ENCODE results near the gene AGBL4. TPM values are rescaled to one million over a fixed set of nuclear protein-coding genes. Genes with fewer than 3 reads are reported as not detected.

Gene AGBL4
- total and polyA plus RNA-seq, 9 of the 15 experiments (the other 6 are each of a cell fraction or from before 2014, with no cell fraction given) = 0.11 TPM; not detected in 7

DNA sequence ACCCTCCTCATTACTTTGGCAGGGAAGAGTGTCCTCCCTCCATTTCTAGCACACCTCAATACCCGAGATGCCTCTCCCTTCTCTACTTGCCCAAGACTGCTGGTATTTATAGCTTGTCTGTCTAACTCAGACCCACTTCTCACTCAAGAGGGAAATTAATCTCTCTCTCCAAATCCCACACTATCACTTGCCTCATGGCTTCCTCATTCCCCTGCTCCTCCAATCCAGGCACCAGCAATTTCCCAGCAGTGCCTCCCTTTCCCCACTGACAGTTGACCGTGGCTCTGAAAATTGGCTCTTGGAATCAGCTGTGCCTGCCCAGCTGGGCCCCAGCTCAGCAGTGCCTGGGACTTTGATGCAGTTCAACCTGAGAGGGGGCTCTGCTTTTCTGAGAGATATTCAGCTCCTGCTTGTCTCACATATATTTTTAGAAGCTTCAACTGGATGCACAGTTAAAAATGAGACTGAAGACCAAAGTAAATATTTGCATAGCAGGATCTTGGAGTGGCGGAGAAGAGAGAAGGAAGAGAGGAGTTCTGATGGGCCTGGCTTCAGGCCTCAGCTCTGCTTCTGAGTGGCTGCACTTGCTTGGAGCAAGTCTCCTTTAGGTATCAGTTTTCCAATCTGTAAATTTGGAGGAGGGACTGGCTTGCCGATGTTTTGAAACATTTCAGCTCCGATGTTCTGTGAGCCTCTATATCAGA lies 1470.7 kb downstream of the AGBL4 start (continued):
- TF ChIP-seq ZNF184 (CRISPR knock-in tag; IDR thresholded peaks at IDR 0.05) (no peak), KAT7 (CRISPR knock-in tag; IDR thresholded peaks at IDR 0.05; ENCODE audit: borderline replicate concordance) (no peak)
- TF ChIP-seq, protein P1, sequence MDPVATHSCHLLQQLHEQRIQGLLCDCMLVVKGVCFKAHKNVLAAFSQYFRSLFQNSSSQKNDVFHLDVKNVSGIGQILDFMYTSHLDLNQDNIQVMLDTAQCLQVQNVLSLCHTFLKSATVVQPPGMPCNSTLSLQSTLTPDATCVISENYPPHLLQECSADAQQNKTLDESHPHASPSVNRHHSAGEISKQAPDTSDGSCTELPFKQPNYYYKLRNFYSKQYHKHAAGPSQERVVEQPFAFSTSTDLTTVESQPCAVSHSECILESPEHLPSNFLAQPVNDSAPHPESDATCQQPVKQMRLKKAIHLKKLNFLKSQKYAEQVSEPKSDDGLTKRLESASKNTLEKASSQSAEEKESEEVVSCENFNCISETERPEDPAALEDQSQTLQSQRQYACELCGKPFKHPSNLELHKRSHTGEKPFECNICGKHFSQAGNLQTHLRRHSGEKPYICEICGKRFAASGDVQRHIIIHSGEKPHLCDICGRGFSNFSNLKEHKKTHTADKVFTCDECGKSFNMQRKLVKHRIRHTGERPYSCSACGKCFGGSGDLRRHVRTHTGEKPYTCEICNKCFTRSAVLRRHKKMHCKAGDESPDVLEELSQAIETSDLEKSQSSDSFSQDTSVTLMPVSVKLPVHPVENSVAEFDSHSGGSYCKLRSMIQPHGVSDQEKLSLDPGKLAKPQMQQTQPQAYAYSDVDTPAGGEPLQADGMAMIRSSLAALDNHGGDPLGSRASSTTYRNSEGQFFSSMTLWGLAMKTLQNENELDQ (CRISPR knock-in tag; IDR thresholded peaks at IDR 0.05; ENCODE audit: borderline replicate concordance) = no peak

DNA sequence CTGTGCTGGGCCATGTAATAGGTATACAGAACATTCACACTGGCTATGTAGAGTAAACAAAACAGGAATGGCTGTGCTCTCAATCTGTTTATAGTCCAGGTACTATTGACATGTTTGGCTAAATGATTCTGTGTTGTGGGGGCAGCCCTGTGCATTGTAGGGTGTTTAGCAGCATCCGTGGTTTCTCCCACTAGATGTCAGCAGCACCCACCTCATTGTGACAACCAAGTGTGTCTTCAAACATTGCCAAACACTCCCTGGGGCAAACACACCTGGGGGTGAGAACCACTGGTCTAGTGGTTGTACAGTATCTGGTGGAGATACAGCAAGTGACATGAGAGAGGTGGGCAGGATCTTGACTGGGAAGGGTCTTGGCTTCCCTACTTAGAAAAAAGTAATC lies 1471.3 kb downstream of the AGBL4 start:
- Histone ChIP-seq H3K9me3 (replicated peaks; ENCODE audit: control insufficient read depth, insufficient read depth, low read depth, low read length) (no peaks in the 10 kb centered on the region), H3K79me2 (ENCODE audit: control insufficient read depth, insufficient read depth, low read length) (no peaks in the 10 kb centered on the region), H3K4me3 (no peak overlapping the region), H2AFZ (ENCODE audit: low read depth, low read length) (no peak overlapping the region), H4K20me1 (replicated peaks; ENCODE audit: control insufficient read depth, insufficient read depth, low read length) (no peaks in the 10 kb centered on the region), H3K27ac (ENCODE audit: extremely low read depth, low read depth, low read length) (no peak overlapping the region), H3K9ac (ENCODE audit: insufficient read depth in 1 of 2, low read depth in 2 of 2, low read length in 2 of 2) (no peak overlapping the region), H3K4me2 (ENCODE audit: insufficient read depth, low read length) (no peak overlapping the region), H3K4me1 (replicated peaks in 1 of 2; ENCODE audit: control insufficient read depth in 2 of 2, insufficient read depth in 2 of 2, low read length in 2 of 2) (no peaks in the 10 kb centered on the region), H3K27me3 (ENCODE audit: control insufficient read depth in 2 of 2, insufficient read depth in 2 of 2, low read length in 2 of 2) (no peaks in the 10 kb centered on the region), H3K36me3 (ENCODE audit: control insufficient read depth, insufficient read depth, low read length) (no peaks in the 10 kb centered on the region), H3K9me1 (ENCODE audit: control insufficient read depth, insufficient read depth, low read length) (no peaks in the 10 kb centered on the region)
- TF ChIP-seq, protein P2, sequence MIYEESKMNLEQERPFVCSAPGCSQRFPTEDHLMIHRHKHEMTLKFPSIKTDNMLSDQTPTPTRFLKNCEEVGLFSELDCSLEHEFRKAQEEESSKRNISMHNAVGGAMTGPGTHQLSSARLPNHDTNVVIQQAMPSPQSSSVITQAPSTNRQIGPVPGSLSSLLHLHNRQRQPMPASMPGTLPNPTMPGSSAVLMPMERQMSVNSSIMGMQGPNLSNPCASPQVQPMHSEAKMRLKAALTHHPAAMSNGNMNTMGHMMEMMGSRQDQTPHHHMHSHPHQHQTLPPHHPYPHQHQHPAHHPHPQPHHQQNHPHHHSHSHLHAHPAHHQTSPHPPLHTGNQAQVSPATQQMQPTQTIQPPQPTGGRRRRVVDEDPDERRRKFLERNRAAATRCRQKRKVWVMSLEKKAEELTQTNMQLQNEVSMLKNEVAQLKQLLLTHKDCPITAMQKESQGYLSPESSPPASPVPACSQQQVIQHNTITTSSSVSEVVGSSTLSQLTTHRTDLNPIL (CRISPR knock-in tag; IDR thresholded peaks at IDR 0.05) = no peak
- TF ChIP-seq, protein P3, sequence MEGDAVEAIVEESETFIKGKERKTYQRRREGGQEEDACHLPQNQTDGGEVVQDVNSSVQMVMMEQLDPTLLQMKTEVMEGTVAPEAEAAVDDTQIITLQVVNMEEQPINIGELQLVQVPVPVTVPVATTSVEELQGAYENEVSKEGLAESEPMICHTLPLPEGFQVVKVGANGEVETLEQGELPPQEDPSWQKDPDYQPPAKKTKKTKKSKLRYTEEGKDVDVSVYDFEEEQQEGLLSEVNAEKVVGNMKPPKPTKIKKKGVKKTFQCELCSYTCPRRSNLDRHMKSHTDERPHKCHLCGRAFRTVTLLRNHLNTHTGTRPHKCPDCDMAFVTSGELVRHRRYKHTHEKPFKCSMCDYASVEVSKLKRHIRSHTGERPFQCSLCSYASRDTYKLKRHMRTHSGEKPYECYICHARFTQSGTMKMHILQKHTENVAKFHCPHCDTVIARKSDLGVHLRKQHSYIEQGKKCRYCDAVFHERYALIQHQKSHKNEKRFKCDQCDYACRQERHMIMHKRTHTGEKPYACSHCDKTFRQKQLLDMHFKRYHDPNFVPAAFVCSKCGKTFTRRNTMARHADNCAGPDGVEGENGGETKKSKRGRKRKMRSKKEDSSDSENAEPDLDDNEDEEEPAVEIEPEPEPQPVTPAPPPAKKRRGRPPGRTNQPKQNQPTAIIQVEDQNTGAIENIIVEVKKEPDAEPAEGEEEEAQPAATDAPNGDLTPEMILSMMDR (IDR thresholded peaks at IDR 0.05 in 2 of 3, conservative IDR thresholded peaks at IDR 0.05 in 1 of 3; ENCODE audit: insufficient read depth in 2 of 3, low read depth in 1 of 3, low read length in 3 of 3) = peak in 2 of 3 experiments; percentile 30 to 34; a peak in 2 of 6 replicates
- no peak for TF ChIP-seq ZNF324 (CRISPR knock-in tag; IDR thresholded peaks at IDR 0.05)
- TF ChIP-seq RAD21 (CRISPR knock-in tag; conservative IDR thresholded peaks at IDR 0.05 in 1 of 2, IDR thresholded peaks at IDR 0.05 in 1 of 2) = peak in 1 of 2 experiments; percentile 21; a peak in 1 of 4 replicates
- no TSS peak for BruUV-seq (replicated peaks)
- 0% methylated on average over 1 of the region's 1 CpG for WGBS (ENCODE audit: insufficient coverage, low coverage, missing lambda C conversion rate)
- CTCF ChIA-PET (ENCODE audit: low intra/inter-chr PET ratio) = no interaction called here
- intact Hi-C loops (cut with micrococcal nuclease) = no loop called here
- in situ Hi-C loops (cut with MboI) = loop anchor here (10.0 kb wide), 1 partner anchor 1792 kb away; no protein-coding TSS in a partner anchor
- ATAC-seq (peak; percentile 55), FAIRE-seq (no peak), DNase-seq (ENCODE audit: extremely low read depth in 1 of 4, low spot score in 3 of 4) (peak in 1 of 4 experiments; percentile 16)
- POLR2A ChIA-PET = no interaction called here
